Measurements from ENCODE around the gene MYH13.

DNA sequence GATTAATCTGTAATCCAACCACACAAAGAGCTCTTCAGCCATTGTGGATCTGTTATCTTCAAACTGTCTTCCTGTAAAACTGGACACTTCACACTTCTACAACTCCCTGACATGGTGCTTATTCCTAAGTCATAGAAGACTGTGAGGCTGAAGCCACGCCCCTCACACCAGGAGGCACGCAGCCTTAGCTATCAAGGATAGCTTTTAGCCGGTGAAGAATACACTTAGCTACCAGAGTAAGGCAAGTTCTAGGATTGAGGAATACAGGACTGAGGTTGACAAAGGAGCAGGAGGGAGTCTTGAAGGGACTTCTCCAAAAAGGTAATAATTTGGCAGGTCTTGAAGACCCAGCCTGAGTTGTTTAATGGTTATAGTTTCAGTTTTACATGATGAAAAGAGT lies 94.6 kb downstream of the MYH13 start:
- TF ChIP-seq CTCF (conservative IDR thresholded peaks at IDR 0.05; ENCODE audit: low read depth, low read length), result no peak
- no peak for TF ChIP-seq EZH2 (IDR thresholded peaks at IDR 0.05; ENCODE audit: borderline replicate concordance, low read depth, low read length, poor library complexity, severe bottlenecking)

Measured in A673 (cell line).